GM19455 (cell line): Measurements from ENCODE around the gene MRM2.
"Not testable (repeated sequence)": the region's sequence is repeated elsewhere in the genome, so short reads cannot be mapped to it uniquely, and the experiment has no call there.

Source experiments
- ATAC-seq: cut with Tn5 transposase; IDR thresholded peaks from one replicate; pipeline ENCODE4 v1.9.1; 2021; ENCODE audit not compliant: unreplicated experiment

MRM2 gene

GRCh38 chr7:2269089-2269990 lies 27.3 kb upstream of the MRM2 start:
- not testable (repeated sequence) for ATAC-seq

GRCh38 chr7:2266911-2267310 lies 24.9 kb upstream of the MRM2 start:
- ATAC-seq, result no peak

GRCh38 chr7:2264158-2264557 lies 22.2 kb upstream of the MRM2 start:
- no peak for ATAC-seq

GRCh38 chr7:2263176-2263575 lies 21.2 kb upstream of the MRM2 start:
- no peak for ATAC-seq

- ATAC-seq, result no peak
Measured at GRCh38 chr7:2261611-2262010, 19.6 kb upstream of the MRM2 start.

GRCh38 chr7:2260820-2261219 lies 18.8 kb upstream of the MRM2 start:
- ATAC-seq, result no peak

GRCh38 chr7:2259480-2259879 lies 17.5 kb upstream of the MRM2 start:
- no peak for ATAC-seq

- no peak for ATAC-seq
Measured at GRCh38 chr7:2258661-2259365, 16.8 kb upstream of the MRM2 start.

- no peak for ATAC-seq
Measured at GRCh38 chr7:2257651-2258050, 15.6 kb upstream of the MRM2 start.

GRCh38 chr7:2257046-2257551 lies 15.1 kb upstream of the MRM2 start:
- ATAC-seq, result no peak

- ATAC-seq, result no peak
Measured at GRCh38 chr7:2256306-2257045, 14.5 kb upstream of the MRM2 start.

GRCh38 chr7:2255145-2256139 lies 13.4 kb upstream of the MRM2 start:
- ATAC-seq, result no peak

- ATAC-seq, result no peak
Measured at GRCh38 chr7:2254429-2255144, 12.6 kb upstream of the MRM2 start.

- ATAC-seq, result no peak
Measured at GRCh38 chr7:2253525-2254244, 11.7 kb upstream of the MRM2 start.

- no peak for ATAC-seq
Measured at GRCh38 chr7:2253021-2253420, 11.0 kb upstream of the MRM2 start.

GRCh38 chr7:2251841-2252771 lies 10.1 kb upstream of the MRM2 start:
- no peak for ATAC-seq

GRCh38 chr7:2251381-2251780 lies 9.4 kb upstream of the MRM2 start:
- ATAC-seq, result no peak
